Left ventricle myocardium superior (tissue), 1 donor: ENCODE data around the gene MYCN. TPM values are rescaled to one million over a fixed set of nuclear protein-coding genes. Genes with fewer than 3 reads are reported as not detected.
"Not testable (repeated sequence)": the region's sequence is repeated elsewhere in the genome, so short reads cannot be mapped to it uniquely, and the experiment has no call there.

Source experiments
- ATAC-seq: fragments of 200-7000 bp; cut with Tn5 transposase; one replicate; pipeline ENCODE4 v1.9.1; 2020; ENCODE audit warnings: mild to moderate bottlenecking, moderate library complexity
- DNase-seq: peaks from one replicate; pipeline ENCODE4 v3.0.0-alpha.2; 2020
- intact Hi-C: fragments of 100-400 bp; cut with micrococcal nuclease; formaldehyde crosslinking; loops from one replicate; pipeline ENCODE4 v1.11.0; 2022
- total RNA-seq: library from RNA; stranded (reverse); fragmentation: NEBNext Ultra II Directional; extraction: Animal tissue kit (Norgen Biotek cat#: 25700); gene quantifications from one replicate; pipeline ENCODE4 v1.2.1, GENCODE V29; 2021
- donor health status: DM: no; HTN: yes; CAD: no; lungs with severe emphysema.

MYCN gene
- total RNA-seq, 1 donor from 2014 or later: 0.45 TPM

DNA sequence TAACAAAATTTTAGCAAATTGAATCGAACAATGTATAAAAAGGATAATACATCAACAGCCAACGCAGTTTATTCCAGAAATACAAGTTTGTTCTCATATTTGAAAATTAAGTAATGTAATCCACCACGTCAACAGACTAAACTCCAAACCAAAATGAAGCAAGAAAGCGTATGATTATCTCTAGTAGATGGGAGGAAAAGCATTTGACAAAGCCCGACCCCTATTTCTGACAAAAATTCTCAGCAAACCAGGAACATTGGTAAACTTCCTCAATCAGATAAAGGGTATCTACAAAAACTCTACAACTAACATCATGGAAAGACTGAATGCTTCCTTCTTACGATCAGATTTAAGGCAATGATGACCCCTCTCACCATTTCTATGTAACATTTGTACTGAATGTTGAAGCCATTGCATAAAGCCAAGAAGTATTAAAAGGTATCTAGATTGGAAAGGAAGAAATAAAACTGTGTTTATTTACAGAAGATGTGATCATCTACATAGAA lies 34.3 kb upstream of the MYCN start:
- DNase-seq (no peak), ATAC-seq (no peak)
- intact Hi-C loops: no loop called here

DNA sequence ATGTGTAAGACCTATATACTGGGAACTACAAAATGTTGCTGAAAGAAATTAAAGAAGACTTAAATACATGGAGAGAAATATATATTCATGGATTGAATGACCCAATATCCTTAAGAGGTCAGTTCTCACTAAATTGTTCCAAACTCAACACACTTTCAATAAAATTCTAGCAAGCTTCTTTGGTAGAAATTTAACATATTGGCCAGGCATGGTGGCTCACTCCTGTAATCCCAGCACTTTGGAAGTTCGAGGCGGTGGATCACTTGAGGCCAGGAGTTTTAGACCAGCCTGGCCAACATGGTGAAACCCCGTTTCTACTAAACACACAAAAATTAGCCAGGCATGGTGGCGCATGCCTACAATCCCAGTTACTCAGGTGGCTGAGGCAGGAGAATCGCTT lies 33.6 kb upstream of the MYCN start:
- intact Hi-C loops: no loop called here
- no peak for DNase-seq
- ATAC-seq: no peak

- intact Hi-C loops: no loop called here
- DNase-seq (no peak), ATAC-seq (no peak)
These were observed 32.7 kb upstream of the MYCN start for GRCh38 chr2:15907461-15908324.

- no peak for ATAC-seq
- no peak for DNase-seq
- intact Hi-C loops: no loop called here
These were observed 32.0 kb upstream of the MYCN start for GRCh38 chr2:15908371-15908770.

GRCh38 chr2:15909157-15909556 lies 31.2 kb upstream of the MYCN start:
- intact Hi-C loops: no loop called here
- no peak for DNase-seq
- no peak for ATAC-seq

DNA sequence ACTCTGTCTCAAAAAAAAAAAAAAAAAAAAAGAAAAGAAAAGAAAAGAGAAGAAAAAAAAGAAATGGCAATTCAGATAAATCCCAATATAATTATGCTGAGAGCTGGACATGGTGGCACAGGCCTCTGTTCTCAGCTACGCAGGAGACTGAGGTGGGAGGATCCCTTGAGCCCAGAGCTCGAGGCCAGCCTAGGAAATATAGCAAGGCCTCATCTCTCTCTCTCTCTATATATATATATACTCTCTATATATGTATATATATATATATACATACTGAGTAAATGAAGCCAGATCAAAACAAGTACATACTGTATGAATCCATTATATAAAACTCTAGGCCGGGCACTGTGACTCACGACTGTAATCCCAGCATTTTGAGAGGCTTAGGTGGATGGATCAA lies 30.6 kb upstream of the MYCN start:
- DNase-seq: no peak
- intact Hi-C loops: no loop called here
- ATAC-seq: no peak

DNA sequence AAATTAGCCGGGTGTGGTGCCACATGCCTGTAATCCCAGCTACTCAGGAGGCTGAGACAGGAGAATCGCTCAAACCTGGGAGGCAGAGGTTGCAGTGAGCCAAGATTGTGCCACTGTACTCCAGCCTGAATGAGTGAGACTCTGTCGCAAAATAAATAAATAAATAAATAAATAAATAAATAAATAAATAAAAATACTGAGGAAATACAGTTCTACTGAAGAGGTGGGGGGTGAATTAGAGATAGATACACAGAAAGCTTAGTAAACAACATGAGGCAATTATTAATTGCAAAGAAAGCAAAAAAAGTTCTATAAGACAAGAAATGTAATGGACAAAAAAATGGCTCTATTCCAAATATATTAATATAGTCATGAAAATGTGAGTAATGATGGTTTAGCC lies 29.1 kb upstream of the MYCN start:
- intact Hi-C loops, DNase-seq, ATAC-seq: not testable (repeated sequence)

DNA sequence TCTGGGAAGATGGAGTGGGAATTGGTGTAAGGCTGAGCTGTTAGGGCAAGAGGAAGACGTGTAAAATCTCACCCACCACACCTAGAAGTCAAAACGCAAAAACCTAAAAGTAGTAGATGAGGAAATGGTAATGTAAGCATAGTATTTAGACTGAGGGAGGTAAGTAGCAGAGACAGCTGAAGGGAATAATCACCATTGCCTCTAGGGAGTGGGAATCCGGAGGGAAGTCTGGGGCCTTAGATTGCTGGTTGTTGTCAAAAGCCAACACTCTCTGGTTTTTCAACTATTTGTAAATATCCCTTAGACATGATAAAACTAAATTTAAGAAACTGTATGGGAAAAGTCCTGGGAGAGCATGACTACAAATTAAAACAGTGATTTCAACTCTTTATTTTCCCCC lies 28.7 kb upstream of the MYCN start:
- intact Hi-C loops: no loop called here
- DNase-seq (no peak), ATAC-seq (no peak)

DNA sequence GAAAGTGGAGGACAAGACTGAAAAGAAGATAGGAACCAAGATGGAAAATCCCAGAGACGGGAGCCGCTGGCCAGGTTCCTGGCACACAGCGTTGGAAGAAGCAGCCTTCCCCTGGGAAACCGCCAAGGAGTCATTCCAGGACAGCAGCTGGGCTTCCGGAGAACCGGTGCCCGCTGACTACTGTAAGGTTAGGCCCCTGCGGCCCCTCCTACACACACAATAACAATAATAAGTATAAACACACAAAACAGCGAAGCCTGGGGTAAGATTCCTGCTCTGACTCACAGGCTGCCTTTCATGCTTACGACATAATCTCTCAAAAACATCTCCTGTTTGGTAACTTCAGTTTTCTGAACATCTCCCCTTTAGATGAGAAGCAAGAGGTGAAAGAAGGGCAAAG lies 28.1 kb upstream of the MYCN start:
- peak; percentile 79 for DNase-seq
- ATAC-seq: peak; percentile 80
- intact Hi-C loops: no loop called here

DNA sequence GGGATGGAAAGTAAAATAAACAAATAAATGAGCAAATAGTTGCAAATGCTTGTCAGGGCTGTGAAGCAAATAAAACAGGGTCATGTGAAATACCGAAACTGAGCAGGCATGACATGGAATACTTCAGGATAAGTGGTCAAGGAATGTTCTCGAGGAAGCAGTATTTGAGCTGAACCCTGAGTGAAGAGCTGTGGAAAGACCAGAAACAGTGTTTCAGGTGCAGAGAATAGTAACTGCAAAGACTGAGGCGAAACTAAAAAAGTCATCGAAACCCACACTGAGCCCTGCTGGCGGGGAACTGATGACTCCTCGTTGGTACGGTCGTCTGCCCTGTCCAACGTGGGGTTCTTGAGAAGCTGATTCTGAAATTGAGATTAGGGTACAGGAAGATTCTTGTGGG lies 27.2 kb upstream of the MYCN start:
- no peak for ATAC-seq
- intact Hi-C loops: no loop called here
- no peak for DNase-seq

DNA sequence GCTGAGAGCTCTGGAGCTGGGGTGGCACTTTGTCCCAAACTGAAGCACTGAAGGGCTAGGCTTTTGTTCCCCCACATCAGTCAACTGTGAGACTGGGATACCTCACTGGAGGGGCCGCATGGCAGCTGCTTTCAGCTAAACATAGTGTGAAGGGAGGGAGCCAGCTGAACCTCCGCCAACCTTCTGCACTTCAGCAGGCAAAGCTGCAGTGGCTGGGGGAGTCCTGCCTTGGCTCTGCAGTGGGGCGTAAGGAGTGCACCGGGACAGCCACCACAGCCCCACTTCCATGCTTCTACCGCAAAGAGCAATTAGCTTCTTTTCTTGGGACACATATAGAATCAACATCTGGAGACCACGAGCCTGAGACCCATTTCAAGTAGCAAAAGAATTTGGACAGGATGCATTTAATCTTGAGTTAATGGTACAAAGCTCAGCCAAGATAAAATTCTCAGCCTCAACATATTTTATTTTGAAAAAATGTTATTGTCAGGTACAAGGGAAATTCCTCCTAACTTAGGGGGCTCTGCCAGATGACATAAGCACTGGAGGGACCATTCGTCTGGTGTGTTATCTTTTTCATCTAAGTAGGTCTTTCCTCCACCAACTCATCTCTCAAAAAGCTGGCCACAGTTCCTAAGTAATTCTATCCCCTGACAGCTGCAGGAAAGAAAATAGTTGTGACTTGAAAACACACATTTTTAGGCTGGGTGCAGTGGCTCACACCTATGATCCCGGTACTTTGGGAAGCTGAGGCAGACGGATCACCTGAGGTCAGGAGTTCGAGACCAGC lies 25.6 kb upstream of the MYCN start:
- peak; percentile 89 for DNase-seq
- intact Hi-C loops: no loop called here

GRCh38 chr2:15915546-15915945 lies 24.8 kb upstream of the MYCN start:
- ATAC-seq, intact Hi-C loops, DNase-seq: not testable (repeated sequence)

More for the DNA sequence above, 25.6 kb upstream of the MYCN start:
- ATAC-seq: peak; percentile 94

GRCh38 chr2:15916336-15916735 lies 24.0 kb upstream of the MYCN start:
- ATAC-seq: no peak
- no peak for DNase-seq
- intact Hi-C loops: no loop called here

GRCh38 chr2:15918761-15919356 lies 21.5 kb upstream of the MYCN start:
- intact Hi-C loops: no loop called here
- DNase-seq (no peak), ATAC-seq (no peak)

DNA sequence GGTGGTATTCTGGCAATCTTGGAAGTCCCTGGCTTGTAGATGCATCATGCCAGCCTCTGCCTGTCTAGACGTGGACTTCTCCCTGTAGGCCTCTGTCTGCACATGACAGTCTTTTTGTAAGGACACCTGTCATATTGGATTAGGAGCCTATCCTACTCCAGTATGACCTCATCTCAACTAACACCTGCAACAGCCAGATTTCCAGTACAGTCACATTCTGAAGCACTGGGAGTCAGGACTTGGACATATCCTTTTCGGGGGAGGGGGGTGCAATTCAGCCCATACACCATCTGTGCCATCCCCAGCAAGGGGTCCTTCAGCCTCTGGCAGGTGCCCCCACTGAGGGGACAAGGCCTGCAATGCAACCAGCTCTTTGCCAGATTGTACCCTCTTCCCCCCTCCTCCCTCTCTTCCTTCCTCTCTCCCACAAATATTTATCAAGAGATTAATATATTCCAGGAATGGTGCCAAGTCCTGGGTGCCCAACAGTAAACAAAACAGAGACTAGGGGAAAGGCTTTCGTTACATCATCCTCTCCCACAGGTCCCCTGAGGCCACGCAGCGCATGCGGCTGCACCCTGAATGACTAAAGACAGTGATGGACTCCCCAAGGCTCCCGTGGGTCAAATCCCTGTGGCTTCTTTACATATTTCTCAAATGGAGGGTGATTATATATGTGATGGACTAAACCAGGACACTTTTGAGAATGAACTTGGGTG lies 20.5 kb upstream of the MYCN start:
- DNase-seq (no peak), ATAC-seq (peak; percentile 39)
- intact Hi-C loops: no loop called here

DNA sequence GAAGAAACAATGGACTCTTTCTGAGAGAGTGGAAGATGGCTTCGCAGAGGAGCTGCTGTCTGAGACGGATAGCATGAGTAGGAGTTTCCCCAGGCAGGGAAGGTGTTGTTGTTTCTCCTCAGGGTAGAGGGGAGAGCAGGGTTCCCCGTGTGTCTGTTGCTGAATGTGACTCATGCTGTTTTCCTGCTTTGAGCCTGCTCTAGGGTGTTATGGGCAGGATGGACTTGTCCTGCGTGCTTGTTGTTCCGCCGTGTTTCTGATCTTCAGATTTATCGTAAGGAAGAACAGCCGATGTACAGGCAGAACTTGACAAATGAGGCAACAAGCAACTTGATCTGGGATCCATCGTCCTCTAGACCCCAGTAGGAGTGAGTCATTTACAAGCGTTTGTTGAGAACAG lies 19.7 kb upstream of the MYCN start:
- ATAC-seq (no peak), DNase-seq (no peak)
- intact Hi-C loops: no loop called here

GRCh38 chr2:15923597-15923996 lies 16.8 kb upstream of the MYCN start:
- intact Hi-C loops: no loop called here
- ATAC-seq (no peak), DNase-seq (no peak)

GRCh38 chr2:15925819-15926218 lies 14.5 kb upstream of the MYCN start:
- DNase-seq: no peak
- ATAC-seq: no peak
- intact Hi-C loops: no loop called here

GRCh38 chr2:15926252-15926651 lies 14.1 kb upstream of the MYCN start:
- ATAC-seq: no peak
- intact Hi-C loops: no loop called here
- DNase-seq: no peak
